SK-N-DZ (cell line): ENCODE measurements around the gene NSUN3.
"Not testable (repeated sequence)": the region's sequence is repeated elsewhere in the genome, so short reads cannot be mapped to it uniquely, and the experiment has no call there.

ENCODE experiments used
- DNase-seq: peaks from one replicate; pipeline ENCODE4 v3.0.0-alpha.2; 2015; ENCODE audit warnings: low spot score

Gene NSUN3

GRCh38 chr3:94066506-94067500 lies 3.9 kb downstream of the NSUN3 start:
- no peak for DNase-seq

- no peak for DNase-seq
Measured at GRCh38 chr3:94069194-94069813, 6.4 kb downstream of the NSUN3 start.

DNA sequence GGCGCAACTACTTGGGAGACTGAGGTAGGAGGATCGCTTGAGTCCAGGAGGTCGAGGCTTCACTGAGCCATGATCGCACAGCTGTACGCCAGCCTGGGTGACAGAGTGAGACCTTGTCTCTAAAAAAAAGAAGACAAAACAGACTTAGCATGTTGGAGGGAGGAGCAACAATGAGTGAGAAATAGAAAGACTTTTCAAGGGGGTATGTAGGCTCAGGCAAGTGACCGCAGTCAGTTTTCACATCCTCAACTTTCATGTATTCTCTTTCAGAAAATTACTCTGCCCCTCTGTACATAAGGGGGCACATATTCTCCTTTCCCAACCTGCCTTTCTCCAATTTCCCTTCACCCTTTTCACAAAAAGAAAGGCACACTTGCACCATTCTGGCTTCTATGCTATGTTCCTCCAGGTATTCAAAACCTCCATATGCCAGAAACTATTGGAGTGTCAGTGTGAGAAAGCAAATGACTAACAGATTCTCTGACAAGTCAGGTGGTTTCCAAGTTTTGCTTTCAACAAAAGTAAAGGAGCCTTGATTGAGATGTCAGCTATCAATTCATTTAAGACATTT lies 7.6 kb downstream of the NSUN3 start:
- DNase-seq: no peak

- no peak for DNase-seq
Measured at GRCh38 chr3:94071713-94072284, 8.9 kb downstream of the NSUN3 start.

DNA sequence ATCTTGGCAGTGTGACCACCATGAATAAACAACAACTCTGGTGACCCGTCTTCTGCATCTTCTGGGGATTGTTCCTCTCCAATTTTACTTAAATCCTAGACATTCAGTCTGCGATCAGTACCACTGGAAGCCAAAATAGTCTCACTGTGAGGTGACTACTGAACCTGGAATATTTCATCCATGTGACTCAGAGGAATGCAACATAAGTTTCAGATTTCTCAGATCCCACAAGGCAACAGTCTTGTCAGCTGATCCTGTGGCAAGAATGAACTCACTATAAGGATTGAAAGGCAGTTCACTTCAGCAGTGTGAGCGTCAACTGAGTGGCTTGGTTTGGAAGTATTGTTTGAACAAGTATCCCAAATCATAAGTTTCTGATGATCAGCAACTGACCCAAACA lies 13.2 kb downstream of the NSUN3 start:
- no peak for DNase-seq

- DNase-seq: not testable (repeated sequence)
Measured at GRCh38 chr3:94080552-94080951, 17.7 kb downstream of the NSUN3 start.

DNA sequence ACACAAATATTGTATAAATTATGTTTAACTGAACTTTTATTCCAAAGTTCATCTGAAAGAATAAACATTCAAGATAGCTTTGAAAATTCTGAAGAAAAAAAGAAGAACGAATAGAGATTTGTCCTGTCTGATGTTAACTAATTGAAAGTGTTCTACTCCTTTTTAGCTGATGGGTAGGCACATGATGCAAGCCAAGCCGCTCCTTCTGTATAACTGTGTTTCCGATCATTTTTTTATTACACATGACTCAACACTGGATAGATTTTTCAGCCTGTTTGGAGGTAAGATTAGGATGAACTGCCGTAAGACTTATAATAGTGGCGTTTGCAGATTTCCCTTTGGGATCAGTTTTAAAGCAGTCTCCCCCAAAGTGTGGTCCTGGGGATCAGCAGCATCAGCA lies 19.0 kb downstream of the NSUN3 start:
- DNase-seq: no peak

- DNase-seq: no peak
Measured at GRCh38 chr3:94082391-94082937, 19.6 kb downstream of the NSUN3 start.

- DNase-seq: no peak
Measured at GRCh38 chr3:94083261-94083660, 20.4 kb downstream of the NSUN3 start.

GRCh38 chr3:94089126-94089525 lies 26.3 kb downstream of the NSUN3 start:
- no peak for DNase-seq

- no peak for DNase-seq
Measured at GRCh38 chr3:94092086-94092485, 29.2 kb downstream of the NSUN3 start.

DNA sequence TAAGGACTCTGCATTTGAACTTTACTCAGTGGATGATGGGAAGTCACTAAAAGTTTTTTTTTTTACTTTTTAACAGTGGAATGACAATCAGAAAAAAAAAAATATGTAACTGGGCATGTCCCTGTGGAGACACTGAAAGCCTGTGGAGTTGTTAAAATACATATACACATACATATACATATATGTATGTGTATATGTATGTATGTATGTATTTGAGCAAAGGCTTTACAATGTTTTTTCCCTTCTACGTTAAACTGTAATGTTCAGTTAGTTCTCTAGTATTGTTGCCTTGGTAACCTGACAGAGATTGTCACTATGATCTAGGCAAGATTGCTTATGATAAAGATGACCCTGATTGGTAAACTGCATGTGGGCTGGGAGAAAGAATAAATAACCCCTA lies 30.3 kb downstream of the NSUN3 start:
- DNase-seq: no peak

DNA sequence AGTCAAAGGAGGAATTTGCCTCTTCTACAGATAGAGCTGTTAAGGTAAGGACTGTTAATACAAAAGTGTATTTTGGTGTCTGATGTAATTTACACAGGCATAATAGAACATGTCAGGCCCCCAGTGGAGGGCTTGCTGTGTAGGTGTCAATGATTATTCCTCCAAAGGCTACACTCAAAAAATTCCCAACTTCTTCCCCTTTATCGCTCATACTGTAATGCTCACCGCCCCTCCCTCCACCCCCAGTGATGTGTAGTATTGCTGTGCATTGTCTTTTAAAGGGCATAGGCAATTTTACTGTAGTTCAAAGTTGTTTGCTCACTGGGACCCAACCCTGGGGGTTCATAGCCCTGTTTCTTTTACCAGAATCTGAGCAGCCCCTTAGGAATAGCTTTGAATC lies 32.2 kb downstream of the NSUN3 start:
- DNase-seq: no peak

DNA sequence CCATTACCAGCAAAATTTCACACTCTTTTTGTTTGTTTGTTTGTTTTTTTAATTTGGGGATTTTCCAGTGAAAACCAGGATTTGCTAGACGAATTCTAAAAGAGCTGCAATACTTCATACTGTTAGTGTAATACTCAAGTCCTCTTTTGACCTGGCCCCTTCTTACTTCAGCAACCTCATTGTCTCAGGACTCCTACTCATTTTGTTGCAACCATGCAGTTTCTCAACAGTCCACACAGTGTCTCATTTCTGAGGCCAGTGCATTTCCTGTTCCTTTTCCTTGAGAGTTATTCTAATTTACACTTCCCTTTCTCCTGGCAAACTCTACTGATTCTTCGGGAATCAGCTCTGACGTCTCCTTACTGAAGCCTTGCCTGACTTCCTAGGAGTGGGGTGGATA lies 35.6 kb downstream of the NSUN3 start:
- no peak for DNase-seq

- DNase-seq: peak; percentile 45
Measured at GRCh38 chr3:94099311-94099710, 36.5 kb downstream of the NSUN3 start.

DNA sequence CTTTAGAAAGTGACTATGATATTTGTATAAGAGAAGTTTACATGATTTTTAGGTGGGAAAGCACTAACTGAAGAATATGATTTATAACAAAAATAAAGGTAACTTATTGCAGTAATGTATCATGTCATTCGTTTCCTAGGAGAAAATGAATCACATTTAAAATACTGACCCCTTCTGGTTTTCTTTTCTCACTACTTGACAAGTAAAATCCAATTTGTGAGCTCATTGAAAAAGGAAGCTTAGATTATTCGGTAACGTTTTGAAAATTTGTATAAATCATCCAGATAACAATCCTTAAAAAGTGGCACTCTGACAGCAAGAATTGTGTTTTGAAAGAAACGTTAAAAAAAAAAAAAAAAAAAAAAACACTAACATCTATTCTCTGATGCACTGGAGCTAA lies 39.0 kb downstream of the NSUN3 start:
- peak; percentile 88 for DNase-seq

- DNase-seq: no peak
Measured at GRCh38 chr3:94106268-94106667, 43.4 kb downstream of the NSUN3 start.

GRCh38 chr3:94110232-94110631 lies 47.4 kb downstream of the NSUN3 start:
- DNase-seq: not testable (repeated sequence)

DNA sequence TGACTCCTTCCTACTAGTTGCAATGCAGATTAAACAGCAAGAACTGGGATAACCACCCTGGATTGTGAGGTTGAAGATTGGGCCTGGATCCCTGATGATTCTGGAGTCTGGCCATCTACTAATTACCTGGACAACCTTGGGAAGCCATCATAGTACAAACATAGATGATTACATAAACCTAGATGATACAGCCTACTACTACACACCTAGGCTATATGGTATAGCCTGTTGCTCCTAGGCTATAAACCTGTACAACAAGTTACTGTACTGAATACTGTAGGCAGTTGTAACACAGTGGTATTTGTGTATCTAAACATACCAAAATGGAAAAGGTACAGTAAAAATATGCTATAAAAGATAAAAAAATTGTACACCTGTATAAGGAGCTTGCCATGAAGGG lies 48.0 kb downstream of the NSUN3 start:
- no peak for DNase-seq

GRCh38 chr3:94114666-94115065 lies 51.8 kb downstream of the NSUN3 start:
- DNase-seq: peak; percentile 57

- peak; percentile 51 for DNase-seq
Measured at GRCh38 chr3:94115482-94115881, 52.6 kb downstream of the NSUN3 start.

- DNase-seq: no peak
Measured at GRCh38 chr3:94117729-94118128, 54.9 kb downstream of the NSUN3 start.
